ENCODE data around the gene TRMT1.
"Not testable (repeated sequence)": the region's sequence is repeated elsewhere in the genome, so short reads cannot be mapped to it uniquely, and the experiment has no call there.

Gene TRMT1

GRCh38 chr19:13150187-13150930 lies 33.8 kb upstream of the TRMT1 start, which contains the start of the genes IER2 and STX10:
TSS of gene IER2 (plus strand) at chr19:13150411. CDS start at chr19:13153187, 2,776 bp downstream.
TSS of gene STX10 (minus strand) at chr19:13150375. CDS start at chr19:13150173, 202 bp downstream.
- DNase-seq: peak; percentile 73 to 91 (median 84)

- DNase-seq: peak in 2 of 4 experiments; percentile 36 to 52
Observed at GRCh38 chr19:13149628-13150186, 33.2 kb upstream of the TRMT1 start.

DNA sequence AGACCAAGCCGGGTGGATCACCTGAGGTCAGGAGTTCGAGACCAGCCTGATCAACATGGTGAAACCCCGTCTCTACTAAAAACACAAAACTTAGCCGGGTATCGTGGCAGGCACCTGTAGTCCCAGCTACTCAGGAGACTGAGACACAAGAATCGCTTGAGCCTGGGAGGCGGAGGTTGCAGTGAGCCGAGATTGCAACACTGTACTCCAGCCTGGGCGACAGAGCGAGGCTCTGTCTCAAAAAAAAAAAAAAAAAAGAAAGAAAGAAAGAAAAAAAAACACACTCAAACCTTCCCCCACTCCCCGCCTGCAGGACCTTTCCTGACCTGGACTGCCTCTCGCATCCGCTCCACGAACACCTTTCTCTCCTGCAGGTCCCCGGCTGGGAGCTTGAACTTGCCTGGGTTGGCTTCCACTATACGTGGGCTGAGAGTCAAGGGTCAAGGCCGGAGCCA lies 32.7 kb upstream of the TRMT1 start:
- DNase-seq: not testable (repeated sequence)

DNA sequence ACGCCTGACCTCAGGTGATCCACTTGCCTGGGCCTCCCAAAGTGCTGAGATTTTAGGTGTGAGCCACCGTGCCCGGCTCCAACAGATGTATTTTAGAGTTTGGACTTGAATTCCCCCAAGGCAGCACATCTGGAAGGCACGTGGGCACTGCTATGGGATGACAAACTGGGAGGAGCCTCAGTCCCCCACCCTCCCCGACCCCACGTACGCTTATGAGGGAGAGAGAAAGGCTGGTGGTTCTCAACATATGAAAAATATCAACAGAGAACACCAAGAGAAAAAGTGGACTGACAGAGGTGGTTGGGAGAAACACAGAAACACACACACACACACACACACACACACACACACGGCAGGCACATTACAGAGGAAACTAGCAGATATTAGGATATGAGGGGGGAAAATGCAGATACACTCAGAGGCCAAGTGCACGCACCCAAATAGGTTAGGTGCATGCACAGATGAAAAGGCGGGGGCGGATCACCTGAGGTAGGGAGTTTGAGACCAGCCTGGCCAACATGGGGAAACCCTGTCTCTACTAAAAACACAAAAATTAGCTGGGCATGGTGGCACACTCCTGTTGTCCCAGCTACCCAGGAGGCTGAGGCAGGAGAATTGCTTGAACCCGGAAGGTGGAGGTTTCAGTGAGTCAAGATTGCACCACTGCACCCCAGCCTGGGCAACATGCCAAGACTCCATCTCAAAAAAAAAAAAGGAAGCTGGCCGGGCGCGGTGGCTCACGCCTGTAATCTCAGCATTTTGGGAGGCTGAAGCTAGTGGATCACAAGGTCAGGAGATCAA lies 30.4 kb upstream of the TRMT1 start:
- no peak for DNase-seq

DNA sequence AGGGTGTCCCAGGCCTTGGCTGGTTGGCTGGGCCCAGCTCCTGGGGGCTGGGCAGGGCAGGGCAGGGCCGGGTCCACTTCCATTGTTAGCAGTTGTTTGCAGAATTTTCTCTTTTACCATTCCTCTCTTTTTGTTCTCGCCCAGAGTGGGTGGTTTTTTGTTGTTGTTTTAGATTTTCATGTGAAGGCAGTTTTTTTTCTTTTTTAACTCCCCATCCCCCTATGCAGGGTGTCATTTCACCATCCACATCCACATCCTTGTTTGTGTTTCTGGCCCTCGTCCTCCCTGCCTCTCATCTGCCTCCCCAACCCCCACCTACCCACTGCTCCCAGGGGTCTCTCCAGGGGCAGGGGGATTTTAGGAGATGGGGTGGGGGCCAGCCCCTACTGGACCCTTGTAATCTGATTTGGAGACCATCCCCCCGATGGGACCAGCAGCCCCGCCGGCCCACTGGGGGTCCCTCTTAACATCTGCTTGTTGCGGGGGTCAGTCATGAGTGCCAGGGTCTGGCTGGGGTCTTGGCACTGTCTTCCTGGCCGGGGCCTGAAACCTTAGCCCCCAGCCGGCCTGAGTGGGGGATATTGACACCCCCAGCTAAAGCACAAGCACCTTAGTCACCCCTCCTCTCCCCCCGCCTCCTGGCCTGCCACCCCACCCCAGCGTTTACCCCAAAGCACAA lies 23.2 kb upstream of the TRMT1 start:
- no peak for DNase-seq

- no peak for DNase-seq
Observed at GRCh38 chr19:13138916-13139198, 22.3 kb upstream of the TRMT1 start.

DNA sequence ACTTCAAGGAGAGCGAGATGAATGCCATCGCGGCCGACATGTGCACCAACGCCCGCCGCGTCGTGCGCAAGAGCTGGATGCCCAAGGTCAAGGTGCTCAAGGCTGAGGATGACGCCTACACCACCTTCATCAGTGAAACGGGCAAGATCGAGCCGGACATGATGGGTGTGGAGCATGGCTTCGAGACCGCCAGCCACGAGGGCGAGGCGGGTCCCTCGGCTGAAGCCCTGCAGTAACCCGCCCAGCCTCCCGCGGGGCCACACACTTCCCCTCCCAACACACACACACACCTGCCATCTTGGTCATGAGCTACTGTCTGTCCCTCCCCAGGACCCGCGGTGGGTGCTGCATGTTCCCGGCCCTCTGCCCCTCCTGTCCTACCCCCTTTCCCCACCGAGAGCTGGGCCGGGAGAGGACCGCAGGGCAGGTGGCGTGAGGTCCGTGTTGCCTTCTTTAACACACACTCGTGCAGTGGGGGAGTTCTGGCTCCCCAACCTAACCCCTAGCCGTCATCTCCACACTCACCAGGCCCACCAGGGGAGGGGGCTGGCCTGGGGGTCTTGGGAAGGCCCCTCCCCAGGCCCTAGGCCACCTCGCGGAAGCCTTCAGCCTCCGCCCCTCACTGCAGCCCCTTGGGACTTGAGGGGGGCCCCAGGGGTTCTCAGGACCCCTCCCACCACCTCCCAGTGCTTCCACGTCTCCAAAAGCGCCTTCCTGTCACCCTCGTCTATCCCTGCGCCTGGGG lies 21.8 kb upstream of the TRMT1 start:
- no peak for DNase-seq

GRCh38 chr19:13137290-13137794 lies 20.8 kb upstream of the TRMT1 start:
- no peak for DNase-seq

DNA sequence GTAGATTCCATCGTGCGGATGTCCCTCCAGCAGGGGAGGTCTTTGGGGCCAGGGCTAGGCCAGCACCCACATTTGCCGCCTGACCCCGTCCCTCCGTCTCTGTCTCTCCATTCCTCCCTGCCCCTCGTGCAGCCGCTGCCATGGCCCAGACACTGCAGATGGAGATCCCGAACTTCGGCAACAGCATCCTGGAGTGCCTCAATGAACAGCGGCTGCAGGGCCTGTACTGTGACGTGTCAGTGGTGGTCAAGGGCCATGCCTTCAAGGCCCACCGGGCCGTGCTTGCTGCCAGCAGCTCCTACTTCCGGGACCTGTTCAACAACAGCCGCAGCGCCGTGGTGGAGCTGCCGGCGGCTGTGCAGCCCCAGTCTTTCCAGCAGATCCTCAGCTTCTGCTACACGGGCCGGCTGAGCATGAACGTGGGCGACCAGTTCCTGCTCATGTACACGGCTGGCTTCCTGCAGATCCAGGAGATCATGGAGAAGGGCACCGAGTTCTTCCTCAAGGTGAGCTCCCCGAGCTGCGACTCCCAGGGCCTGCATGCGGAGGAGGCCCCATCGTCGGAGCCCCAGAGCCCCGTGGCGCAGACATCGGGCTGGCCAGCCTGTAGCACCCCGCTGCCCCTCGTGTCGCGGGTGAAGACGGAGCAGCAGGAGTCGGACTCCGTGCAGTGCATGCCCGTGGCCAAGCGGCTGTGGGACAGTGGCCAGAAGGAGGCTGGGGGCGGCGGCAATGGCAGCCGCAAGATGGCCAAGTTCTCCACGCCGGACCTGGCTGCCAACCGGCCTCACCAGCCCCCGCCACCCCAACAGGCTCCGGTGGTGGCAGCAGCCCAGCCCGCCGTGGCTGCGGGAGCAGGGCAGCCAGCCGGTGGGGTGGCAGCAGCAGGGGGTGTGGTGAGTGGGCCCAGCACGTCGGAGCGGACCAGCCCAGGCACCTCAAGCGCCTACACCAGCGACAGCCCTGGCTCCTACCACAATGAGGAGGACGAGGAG lies 18.8 kb upstream of the TRMT1 start:
- no peak for DNase-seq

DNA sequence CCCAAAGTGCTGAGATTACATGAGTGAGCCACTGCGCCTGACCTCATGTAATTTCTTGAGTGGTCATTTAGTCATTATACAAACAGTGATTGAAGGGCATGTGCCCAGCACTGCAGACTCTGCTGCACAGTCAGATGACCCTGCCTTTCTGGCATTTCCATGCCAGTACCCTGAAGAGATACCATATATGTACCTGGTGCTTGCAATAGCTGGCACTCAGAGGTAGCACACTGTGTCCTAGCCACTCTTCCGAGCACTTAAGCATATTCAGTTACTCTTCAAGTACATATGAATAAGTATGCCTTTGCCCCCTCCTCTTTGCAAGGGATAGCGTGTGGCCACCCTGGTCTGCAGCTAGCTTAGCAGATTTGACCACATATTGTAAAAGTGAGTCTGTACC lies 18.1 kb upstream of the TRMT1 start:
- DNase-seq: no peak

- DNase-seq: no peak
Observed at GRCh38 chr19:13133241-13133870, 16.8 kb upstream of the TRMT1 start.

GRCh38 chr19:13132471-13133180 lies 16.1 kb upstream of the TRMT1 start:
- DNase-seq: no peak

- no peak for DNase-seq
Observed at GRCh38 chr19:13130886-13131490, 14.4 kb upstream of the TRMT1 start.

DNA sequence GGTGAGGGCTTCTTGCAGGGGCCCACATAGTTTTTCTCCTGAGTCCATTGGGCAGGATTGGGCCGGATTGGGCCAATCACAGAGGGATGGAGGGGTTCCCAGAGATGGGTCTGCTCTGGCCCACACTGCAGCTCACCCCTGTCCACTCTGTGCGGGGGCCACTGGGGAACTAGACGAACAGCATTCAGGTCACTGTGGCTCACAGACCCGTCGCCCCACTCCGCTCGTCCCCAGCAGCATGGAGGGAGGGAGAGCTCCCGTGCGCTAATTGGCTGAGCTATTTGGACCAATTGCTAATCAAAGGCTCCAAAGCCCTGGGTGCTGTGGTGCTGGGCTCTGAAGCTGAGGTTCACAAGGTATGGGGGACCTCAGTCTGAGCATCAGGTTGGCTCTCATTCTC lies 12.8 kb upstream of the TRMT1 start:
- no peak for DNase-seq

DNA sequence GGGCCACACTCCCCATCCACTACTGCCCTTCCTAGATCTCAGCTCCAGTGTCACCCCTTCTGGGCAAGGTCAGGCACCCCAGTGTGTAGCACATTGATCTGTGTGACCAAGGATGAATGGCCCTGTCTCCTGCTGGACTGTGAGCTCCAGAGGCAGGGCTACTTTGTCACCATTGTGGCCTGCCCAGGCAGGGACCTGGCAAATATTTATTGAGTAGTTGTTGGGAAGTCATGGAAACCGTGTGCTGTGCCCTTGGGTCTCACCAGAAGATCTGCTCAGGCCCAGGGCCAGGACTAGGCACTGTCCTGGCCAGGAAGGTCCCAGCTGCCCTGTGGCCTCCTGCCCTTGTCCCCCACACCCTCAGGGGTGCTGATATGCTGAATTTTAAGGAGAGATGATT lies 12.0 kb upstream of the TRMT1 start:
- DNase-seq: no peak

GRCh38 chr19:13127811-13128575 lies 11.5 kb upstream of the TRMT1 start:
- DNase-seq: no peak

- no peak for DNase-seq
Observed at GRCh38 chr19:13127051-13127450, 10.5 kb upstream of the TRMT1 start.
